WTC11 (cell line): ENCODE measurements around the gene CCSER1. TPM values are rescaled to one million over a fixed set of nuclear protein-coding genes. Genes with fewer than 3 reads are reported as not detected.

ENCODE experiments used
- ATAC-seq: fragments of 200-7000 bp; cut with Tn5 transposase; 2 replicates; pipeline ENCODE4 v1.10.0; 2021; ENCODE audit warnings: mild to moderate bottlenecking, moderate library complexity
- CTCF ChIA-PET: fragments of 300-600 bp; sonication (Branson Sonifier 250); formaldehyde crosslinking; loops from one replicate; lab custom pipeline; 2021; ENCODE audit warnings: antibody characterized with exemption; lab: Charles Lee
- POLR2A ChIA-PET: fragments of 350-600 bp; sonication (Branson Sonifier 250); formaldehyde crosslinking; loops from one replicate; lab custom pipeline; 2021; ENCODE audit warnings: antibody characterized with exemption; lab: Charles Lee
- DNase-seq: peaks from one replicate; pipeline ENCODE4 v3.0.0; 2021; ENCODE audit warnings: low spot score
- H3K27ac Mint-ChIP-seq: 2 replicates; pipeline ENCODE4 v1.8.0; 2021; ENCODE audit warnings: mixed read lengths
- H3K27me3 Mint-ChIP-seq: 2 replicates; pipeline ENCODE4 v1.8.0; 2021; ENCODE audit warnings: low read depth, mild to moderate bottlenecking, moderate library complexity, mixed read lengths
- H3K36me3 Mint-ChIP-seq: 2 replicates; pipeline ENCODE4 v1.8.0; 2021; ENCODE audit warnings: mixed read lengths
- H3K4me1 Mint-ChIP-seq: 2 replicates; pipeline ENCODE4 v1.8.0; 2022; ENCODE audit warnings: mixed read lengths
- H3K4me3 Mint-ChIP-seq: 2 replicates; pipeline ENCODE4 v1.8.0; 2021; ENCODE audit warnings: mild to moderate bottlenecking, moderate library complexity, mixed read lengths
- H3K9me3 Mint-ChIP-seq: 2 replicates; pipeline ENCODE4 v1.8.0; 2021; ENCODE audit warnings: mixed read lengths
- AR ChIP-seq: fragments of 250-450 bp; sonication (Bioruptor Pico); IDR thresholded peaks from 2 replicates; pipeline ENCODE4 v1.9.0; 2021; ENCODE audit warnings: mild to moderate bottlenecking
- CREM ChIP-seq: sonication (generic); formaldehyde crosslinking; IDR thresholded peaks from 2 replicates; pipeline ENCODE4 v1.8.1; 2022; ENCODE audit warnings: mild to moderate bottlenecking, missing genetic modification reagents, moderate library complexity
- E2F5 ChIP-seq: sonication (generic); formaldehyde crosslinking; IDR thresholded peaks from 2 replicates; pipeline ENCODE4 v1.8.1; 2022; ENCODE audit warnings: mild to moderate bottlenecking, moderate library complexity, missing genetic modification reagents
- EMX1 ChIP-seq: fragments of 250-450 bp; sonication (Bioruptor Pico); IDR thresholded peaks from 2 replicates; pipeline ENCODE4 v1.8.0; 2021; ENCODE audit warnings: mild to moderate bottlenecking
- GABPB1 ChIP-seq: sonication (generic); formaldehyde crosslinking; IDR thresholded peaks from 2 replicates; pipeline ENCODE4 v1.8.1; 2023; ENCODE audit warnings: mild to moderate bottlenecking, missing genetic modification reagents
- GTF2I ChIP-seq: fragments of 250-450 bp; sonication (Bioruptor Pico); conservative IDR thresholded peaks from 2 replicates; pipeline ENCODE4 v1.4.0; 2021; ENCODE audit warnings: mild to moderate bottlenecking
- JUN ChIP-seq: sonication (generic); formaldehyde crosslinking; IDR thresholded peaks from 2 replicates; pipeline ENCODE4 v1.8.0; 2023; ENCODE audit warnings: mild to moderate bottlenecking, missing genetic modification reagents
- RORB ChIP-seq: fragments of 250-450 bp; sonication (Bioruptor Pico); IDR thresholded peaks from 2 replicates; pipeline ENCODE4 v1.9.0; 2021; ENCODE audit warnings: mild to moderate bottlenecking
- SP1 ChIP-seq: sonication (generic); formaldehyde crosslinking; conservative IDR thresholded peaks from 2 replicates; pipeline ENCODE4 v1.8.1; 2022; ENCODE audit warnings: missing genetic modification reagents
- TEAD4 ChIP-seq: sonication (generic); formaldehyde crosslinking; IDR thresholded peaks from 2 replicates; pipeline ENCODE4 v1.8.0; 2022; ENCODE audit warnings: mild to moderate bottlenecking, missing genetic modification reagents
- ZNF263 ChIP-seq: sonication (generic); formaldehyde crosslinking; IDR thresholded peaks from 2 replicates; pipeline ENCODE4 v1.8.1; 2022; ENCODE audit warnings: low read depth, mild to moderate bottlenecking, moderate library complexity, missing genetic modification reagents
- ZNF416 ChIP-seq: fragments of 250-450 bp; sonication (Bioruptor Pico); IDR thresholded peaks from 2 replicates; pipeline ENCODE4 v1.9.0; 2021; ENCODE audit warnings: mild to moderate bottlenecking, inconsistent platforms
- total RNA-seq: library from RNA; stranded (reverse); gene quantifications from 3 replicates; pipeline ENCODE4 v1.2.3, GENCODE V29; 2021
- TF ChIP-seq, protein P1 (sequence below): sonication (generic); formaldehyde crosslinking; conservative IDR thresholded peaks from 2 replicates; pipeline ENCODE4 v1.8.1; 2023; ENCODE audit warnings: mild to moderate bottlenecking, low read depth, missing genetic modification reagents, moderate library complexity
- TF ChIP-seq, protein P2 (sequence below): sonication (generic); formaldehyde crosslinking; IDR thresholded peaks from 2 replicates; pipeline ENCODE4 v1.8.0; 2022; ENCODE audit warnings: mild to moderate bottlenecking, missing genetic modification reagents
- TF ChIP-seq, protein P3 (sequence below): sonication (generic); formaldehyde crosslinking; IDR thresholded peaks from 2 replicates; pipeline ENCODE4 v1.8.0; 2022; ENCODE audit warnings: mild to moderate bottlenecking, missing genetic modification reagents
- TF ChIP-seq, protein P4 (sequence below): fragments of 250-450 bp; sonication (Bioruptor Pico); IDR thresholded peaks from 2 replicates; pipeline ENCODE4 v1.9.0; 2021; ENCODE audit warnings: mild to moderate bottlenecking
- TF ChIP-seq, protein P5 (sequence below): sonication (generic); formaldehyde crosslinking; IDR thresholded peaks from 2 replicates; pipeline ENCODE4 v1.8.1; 2023; ENCODE audit warnings: mild to moderate bottlenecking, missing genetic modification reagents, moderate library complexity
- TF ChIP-seq, protein P6 (sequence below): sonication (generic); formaldehyde crosslinking; IDR thresholded peaks from 2 replicates; pipeline ENCODE4 v1.8.1; 2022; ENCODE audit warnings: mild to moderate bottlenecking, missing genetic modification reagents, moderate library complexity, borderline replicate concordance

The CCSER1 gene
- total RNA-seq, 1 experiment from 2014 or later = 0.87 TPM

DNA sequence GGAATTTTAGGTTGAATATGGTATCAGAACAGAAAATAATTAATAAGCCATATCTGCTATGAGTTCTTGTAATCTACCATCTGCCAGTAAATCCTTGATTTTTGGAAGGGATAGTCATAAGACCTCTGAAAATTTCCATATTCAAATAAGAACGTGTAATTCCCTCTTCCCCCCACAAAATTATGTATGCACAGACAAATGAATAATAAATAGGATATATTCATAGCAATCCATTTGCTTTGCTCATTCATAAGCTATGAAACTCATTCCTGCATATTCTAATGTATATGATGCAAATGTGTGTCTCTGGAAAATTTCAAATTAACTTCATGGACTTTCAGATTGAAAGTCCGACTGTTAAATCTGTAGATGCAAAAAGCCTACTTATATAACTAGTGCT, 1343.5 kb downstream of the CCSER1 start (continued):
- TF ChIP-seq, protein P1, sequence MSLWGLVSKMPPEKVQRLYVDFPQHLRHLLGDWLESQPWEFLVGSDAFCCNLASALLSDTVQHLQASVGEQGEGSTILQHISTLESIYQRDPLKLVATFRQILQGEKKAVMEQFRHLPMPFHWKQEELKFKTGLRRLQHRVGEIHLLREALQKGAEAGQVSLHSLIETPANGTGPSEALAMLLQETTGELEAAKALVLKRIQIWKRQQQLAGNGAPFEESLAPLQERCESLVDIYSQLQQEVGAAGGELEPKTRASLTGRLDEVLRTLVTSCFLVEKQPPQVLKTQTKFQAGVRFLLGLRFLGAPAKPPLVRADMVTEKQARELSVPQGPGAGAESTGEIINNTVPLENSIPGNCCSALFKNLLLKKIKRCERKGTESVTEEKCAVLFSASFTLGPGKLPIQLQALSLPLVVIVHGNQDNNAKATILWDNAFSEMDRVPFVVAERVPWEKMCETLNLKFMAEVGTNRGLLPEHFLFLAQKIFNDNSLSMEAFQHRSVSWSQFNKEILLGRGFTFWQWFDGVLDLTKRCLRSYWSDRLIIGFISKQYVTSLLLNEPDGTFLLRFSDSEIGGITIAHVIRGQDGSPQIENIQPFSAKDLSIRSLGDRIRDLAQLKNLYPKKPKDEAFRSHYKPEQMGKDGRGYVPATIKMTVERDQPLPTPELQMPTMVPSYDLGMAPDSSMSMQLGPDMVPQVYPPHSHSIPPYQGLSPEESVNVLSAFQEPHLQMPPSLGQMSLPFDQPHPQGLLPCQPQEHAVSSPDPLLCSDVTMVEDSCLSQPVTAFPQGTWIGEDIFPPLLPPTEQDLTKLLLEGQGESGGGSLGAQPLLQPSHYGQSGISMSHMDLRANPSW (CRISPR knock-in tag) = no peak
- TF ChIP-seq AR (CRISPR knock-in tag) (no peak), E2F5 (CRISPR knock-in tag) (no peak), TEAD4 (no peak)
- TF ChIP-seq, all 79 proteins: peak for 0

DNA sequence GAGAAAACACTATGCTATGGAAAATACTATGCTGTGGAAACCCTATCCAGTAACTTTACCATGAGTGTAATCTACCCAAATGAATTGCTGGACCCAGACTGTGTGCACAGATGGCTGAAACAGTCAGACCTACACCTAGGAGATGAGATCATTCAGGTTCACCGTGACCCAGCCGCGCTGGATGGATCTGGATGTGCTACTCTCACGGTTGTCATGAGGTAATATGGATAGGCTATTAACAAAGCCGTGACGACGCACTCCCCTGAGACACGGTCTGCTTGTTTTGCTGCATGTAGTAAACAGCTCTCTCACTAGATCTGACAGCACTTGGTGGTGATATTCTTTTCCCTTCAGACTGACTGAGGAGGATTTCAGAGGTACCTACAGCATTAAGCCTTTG, 1344.1 kb downstream of the CCSER1 start:
- peaks cover 16% of the 10 kb centered on the region for H3K9me3 Mint-ChIP-seq
- no peaks in the 10 kb centered on the region for H3K4me1 Mint-ChIP-seq
- no peak overlapping the region for H3K4me3 Mint-ChIP-seq
- no peak for ATAC-seq
- TF ChIP-seq GTF2I (CRISPR knock-in tag) = no peak
- TF ChIP-seq GABPB1 = no peak
- peaks cover 4% of the 10 kb centered on the region; the same call in 1 of the 2 replicates for H3K36me3 Mint-ChIP-seq
- ChIA-PET POLR2A (no interaction called here), CTCF (no interaction called here)
- no peak overlapping the region for H3K27ac Mint-ChIP-seq
- peaks cover 2% of the 10 kb centered on the region for H3K27me3 Mint-ChIP-seq
- no peak for DNase-seq

DNA sequence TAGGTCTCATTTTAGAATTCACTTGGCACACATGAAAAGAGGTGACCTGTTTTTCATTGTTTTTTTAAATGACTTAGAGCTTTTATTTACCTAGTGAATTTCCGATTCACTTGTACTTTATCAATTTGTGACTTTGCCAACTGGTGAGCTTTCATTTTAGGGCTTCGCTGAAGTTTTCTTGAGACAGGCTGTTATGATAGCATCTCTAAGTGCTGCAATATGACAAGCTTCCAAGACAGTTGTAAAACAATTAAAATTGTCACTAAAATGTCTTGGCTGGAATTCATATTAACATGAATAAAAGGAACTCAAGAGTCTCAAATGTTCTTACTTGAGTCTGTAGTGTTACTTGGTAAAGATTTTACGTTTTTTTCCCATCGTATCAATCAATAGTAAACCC, 1344.9 kb downstream of the CCSER1 start:
- H3K4me3 Mint-ChIP-seq = no peak overlapping the region
- no peaks in the 10 kb centered on the region for H3K4me1 Mint-ChIP-seq
- ATAC-seq = no peak
- no peak overlapping the region for H3K27ac Mint-ChIP-seq
- DNase-seq = no peak
- peaks cover 11% of the 10 kb centered on the region for H3K9me3 Mint-ChIP-seq
- CTCF ChIA-PET = no interaction called here
- no peaks in the 10 kb centered on the region for H3K27me3 Mint-ChIP-seq
- POLR2A ChIA-PET = no interaction called here
- peaks cover 4% of the 10 kb centered on the region; the same call in 1 of the 2 replicates for H3K36me3 Mint-ChIP-seq
- no peak for TF ChIP-seq ZNF263
- no peak for TF ChIP-seq SP1
- TF ChIP-seq, protein P2, sequence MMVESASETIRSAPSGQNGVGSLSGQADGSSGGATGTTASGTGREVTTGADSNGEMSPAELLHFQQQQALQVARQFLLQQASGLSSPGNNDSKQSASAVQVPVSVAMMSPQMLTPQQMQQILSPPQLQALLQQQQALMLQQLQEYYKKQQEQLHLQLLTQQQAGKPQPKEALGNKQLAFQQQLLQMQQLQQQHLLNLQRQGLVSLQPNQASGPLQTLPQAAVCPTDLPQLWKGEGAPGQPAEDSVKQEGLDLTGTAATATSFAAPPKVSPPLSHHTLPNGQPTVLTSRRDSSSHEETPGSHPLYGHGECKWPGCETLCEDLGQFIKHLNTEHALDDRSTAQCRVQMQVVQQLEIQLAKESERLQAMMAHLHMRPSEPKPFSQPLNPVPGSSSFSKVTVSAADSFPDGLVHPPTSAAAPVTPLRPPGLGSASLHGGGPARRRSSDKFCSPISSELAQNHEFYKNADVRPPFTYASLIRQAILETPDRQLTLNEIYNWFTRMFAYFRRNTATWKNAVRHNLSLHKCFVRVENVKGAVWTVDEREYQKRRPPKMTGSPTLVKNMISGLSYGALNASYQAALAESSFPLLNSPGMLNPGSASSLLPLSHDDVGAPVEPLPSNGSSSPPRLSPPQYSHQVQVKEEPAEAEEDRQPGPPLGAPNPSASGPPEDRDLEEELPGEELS (CRISPR knock-in tag) = no peak
- TF ChIP-seq GTF2I (CRISPR knock-in tag) = no peak
- TF ChIP-seq EMX1 (CRISPR knock-in tag) = no peak
- TF ChIP-seq, protein P3, sequence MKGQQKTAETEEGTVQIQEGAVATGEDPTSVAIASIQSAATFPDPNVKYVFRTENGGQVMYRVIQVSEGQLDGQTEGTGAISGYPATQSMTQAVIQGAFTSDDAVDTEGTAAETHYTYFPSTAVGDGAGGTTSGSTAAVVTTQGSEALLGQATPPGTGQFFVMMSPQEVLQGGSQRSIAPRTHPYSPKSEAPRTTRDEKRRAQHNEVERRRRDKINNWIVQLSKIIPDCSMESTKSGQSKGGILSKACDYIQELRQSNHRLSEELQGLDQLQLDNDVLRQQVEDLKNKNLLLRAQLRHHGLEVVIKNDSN (CRISPR knock-in tag) = no peak
- TF ChIP-seq, protein P4, sequence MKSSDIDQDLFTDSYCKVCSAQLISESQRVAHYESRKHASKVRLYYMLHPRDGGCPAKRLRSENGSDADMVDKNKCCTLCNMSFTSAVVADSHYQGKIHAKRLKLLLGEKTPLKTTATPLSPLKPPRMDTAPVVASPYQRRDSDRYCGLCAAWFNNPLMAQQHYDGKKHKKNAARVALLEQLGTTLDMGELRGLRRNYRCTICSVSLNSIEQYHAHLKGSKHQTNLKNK (CRISPR knock-in tag) = no peak
- TF ChIP-seq, protein P5, sequence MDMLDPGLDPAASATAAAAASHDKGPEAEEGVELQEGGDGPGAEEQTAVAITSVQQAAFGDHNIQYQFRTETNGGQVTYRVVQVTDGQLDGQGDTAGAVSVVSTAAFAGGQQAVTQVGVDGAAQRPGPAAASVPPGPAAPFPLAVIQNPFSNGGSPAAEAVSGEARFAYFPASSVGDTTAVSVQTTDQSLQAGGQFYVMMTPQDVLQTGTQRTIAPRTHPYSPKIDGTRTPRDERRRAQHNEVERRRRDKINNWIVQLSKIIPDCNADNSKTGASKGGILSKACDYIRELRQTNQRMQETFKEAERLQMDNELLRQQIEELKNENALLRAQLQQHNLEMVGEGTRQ = no peak
- TF ChIP-seq, protein P6, sequence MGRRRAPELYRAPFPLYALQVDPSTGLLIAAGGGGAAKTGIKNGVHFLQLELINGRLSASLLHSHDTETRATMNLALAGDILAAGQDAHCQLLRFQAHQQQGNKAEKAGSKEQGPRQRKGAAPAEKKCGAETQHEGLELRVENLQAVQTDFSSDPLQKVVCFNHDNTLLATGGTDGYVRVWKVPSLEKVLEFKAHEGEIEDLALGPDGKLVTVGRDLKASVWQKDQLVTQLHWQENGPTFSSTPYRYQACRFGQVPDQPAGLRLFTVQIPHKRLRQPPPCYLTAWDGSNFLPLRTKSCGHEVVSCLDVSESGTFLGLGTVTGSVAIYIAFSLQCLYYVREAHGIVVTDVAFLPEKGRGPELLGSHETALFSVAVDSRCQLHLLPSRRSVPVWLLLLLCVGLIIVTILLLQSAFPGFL (CRISPR knock-in tag) = no peak
- no peak for TF ChIP-seq RORB (CRISPR knock-in tag)
- TF ChIP-seq TEAD4 = no peak
- no peak for TF ChIP-seq CREM (CRISPR knock-in tag)
- TF ChIP-seq JUN = no peak
- TF ChIP-seq ZNF416 = no peak
